Prostate gland (tissue), 2 donors: ENCODE measurements around the gene ZNF184. TPM values are rescaled to one million over a fixed set of nuclear protein-coding genes. Genes with fewer than 3 reads are reported as not detected.
"Not testable (repeated sequence)": the region's sequence is repeated elsewhere in the genome, so short reads cannot be mapped to it uniquely, and the experiment has no call there.

Experiments used
- DNase-seq: peaks from one replicate; pipeline ENCODE4 v3.0.0-alpha.2; 2019; ENCODE audit warnings: low spot score
- H3K27ac ChIP-seq, 2 donors: fragments of 200-600 bp; sonication (generic); 2 replicates each; pipeline ENCODE4 v1.5.1; 2017 to 2019
- H3K27me3 ChIP-seq: fragments of 200-600 bp; sonication (generic); replicated peaks from 2 replicates; pipeline ENCODE4 v1.5.1; 2019; ENCODE audit not compliant: insufficient read depth
- H3K36me3 ChIP-seq, 2 donors: fragments of 200-600 bp; sonication (generic); 1 replicate in 1 of 2; 2 replicates in 1 of 2; pipeline versions ENCODE4 v1.5.1 to v1.8.1; 2017 to 2019
- H3K4me1 ChIP-seq: fragments of 200-600 bp; sonication (generic); replicated peaks from 2 replicates; pipeline ENCODE4 v1.5.1; 2019
- H3K4me3 ChIP-seq, 2 donors: fragments of 200-600 bp; sonication (generic); 2 replicates each; pipeline ENCODE4 v1.5.1; 2017 to 2019
- H3K9me3 ChIP-seq: fragments of 200-600 bp; sonication (generic); 2 replicates; pipeline ENCODE4 v1.5.1; 2017
- CTCF ChIP-seq, 4 experiments: fragments of 200-600 bp in 2 of 4; fragments of 450-650 bp in 2 of 4; sonication (generic) in 2 of 4; IDR thresholded peaks; 1 replicate in 3 of 4; 2 replicates in 1 of 4; pipeline ENCODE4 v1.5.1; 2016 to 2019; ENCODE audit warnings: antibody characterized with exemption in 4 of 4, mild to moderate bottlenecking in 2 of 4, moderate library complexity in 2 of 4
- POLR2A ChIP-seq: fragments of 450-650 bp; IDR thresholded peaks from one replicate; pipeline ENCODE4 v1.6.1; 2016; ENCODE audit warnings: antibody characterized with exemption, mild to moderate bottlenecking
- POLR2AphosphoS5 ChIP-seq: sonication (generic); formaldehyde crosslinking; IDR thresholded peaks from one replicate; pipeline ENCODE4 v1.6.1; 2017; ENCODE audit warnings: antibody characterized with exemption
- WGBS: methylation state at CpG from one replicate; pipeline ENCODE4 v1.1.5; 2018; 5-methylcytosine and 5-hydroxymethylcytosine counted together
- intact Hi-C: fragments of 100-400 bp; cut with DNase I; formaldehyde crosslinking; loops from one replicate; pipeline ENCODE4 v1.14.2; 2022
- total RNA-seq, 2 donors: library from RNA; depleted of rRNA; stranded (reverse); fragments of >200 nt; gene quantifications; one replicate each; pipeline ENCODE4 v1.1.0, GENCODE V29; 2016

The ZNF184 gene
- total RNA-seq, 2 donors from 2014 or later: 6.2 to 8.2 TPM

- Histone ChIP-seq H3K4me1 (no peaks in the 10 kb centered on the region), H3K4me3 (no peak overlapping the region), H3K9me3 (no peaks in the 10 kb centered on the region), H3K27me3 (no peaks in the 10 kb centered on the region), H3K27ac (no peak overlapping the region), H3K36me3 (no peaks in the 10 kb centered on the region)
- intact Hi-C loops: no loop called here
- TF ChIP-seq CTCF (IDR thresholded peaks at IDR 0.05) (no peak), POLR2A (no peak), POLR2AphosphoS5 (no peak)
- DNase-seq: no peak
- WGBS: 74% methylated on average over 4 of the region's 4 CpGs
These were observed 46.8 kb downstream of the ZNF184 start for GRCh38 chr6:27426045-27426620.

DNA sequence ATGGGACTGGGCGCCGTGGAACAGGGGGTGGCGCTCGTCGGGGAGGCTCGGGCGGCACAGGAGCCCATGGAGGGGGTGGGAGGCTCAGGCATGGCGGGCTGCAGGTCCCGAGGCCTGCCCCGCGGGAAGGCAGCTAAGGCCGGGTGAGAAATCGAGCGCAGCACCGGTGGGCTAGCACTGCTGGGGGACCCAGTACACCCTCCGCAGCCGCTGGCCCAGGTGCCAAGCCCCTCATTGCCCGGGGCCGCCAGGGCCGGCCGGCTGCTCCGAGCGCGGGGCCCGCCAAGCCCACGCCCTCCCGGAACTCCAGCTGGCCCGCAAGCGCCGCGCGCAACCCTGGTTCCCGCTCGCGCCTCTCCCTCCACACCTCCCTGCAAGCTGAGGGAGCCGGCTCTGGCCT, 48.1 kb downstream of the ZNF184 start:
- intact Hi-C loops, H3K4me3 ChIP-seq, DNase-seq, H3K36me3 ChIP-seq, H3K27ac ChIP-seq, H3K9me3 ChIP-seq, H3K4me1 ChIP-seq, H3K27me3 ChIP-seq: not testable (repeated sequence)
- WGBS: 89% methylated on average over 35 of the region's 36 CpGs

DNA sequence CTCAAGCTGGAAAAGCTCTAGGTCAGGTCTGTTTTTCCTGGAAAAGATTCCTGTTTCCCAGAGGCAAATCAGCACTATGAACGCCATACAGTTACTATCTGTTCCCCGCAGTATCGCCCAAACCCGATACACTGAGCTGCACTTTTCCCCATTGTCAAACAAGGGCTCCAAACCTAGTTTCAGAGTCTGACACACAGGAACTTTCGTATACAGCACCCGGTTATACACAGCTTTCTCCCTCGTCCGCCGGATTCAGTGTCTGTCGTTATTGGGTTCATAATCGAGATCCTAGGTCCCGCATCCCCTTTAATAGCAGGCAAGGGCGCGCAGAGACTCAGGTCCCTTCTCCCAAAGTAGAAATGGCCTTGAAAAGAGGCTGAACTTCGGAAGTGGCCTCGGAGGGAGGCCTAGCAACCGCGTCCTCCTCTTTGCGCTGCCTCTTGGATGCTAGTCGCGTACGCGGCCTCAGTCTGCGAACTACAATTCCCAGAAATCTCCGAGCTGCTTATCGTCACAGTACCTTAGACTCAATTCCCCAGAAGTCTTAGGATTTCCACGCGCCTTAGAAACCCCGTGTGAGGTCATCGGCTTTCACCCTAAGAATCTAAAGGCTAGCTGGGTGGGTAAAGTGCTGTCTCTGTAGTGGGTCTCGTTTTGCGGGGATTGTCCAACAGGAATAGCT, 50.1 kb downstream of the ZNF184 start:
- H3K27me3 ChIP-seq: no peaks in the 10 kb centered on the region
- DNase-seq: no peak
- TF ChIP-seq POLR2A (no peak), POLR2AphosphoS5 (no peak), CTCF (IDR thresholded peaks at IDR 0.05) (no peak)
- WGBS: 62% methylated on average over 32 of the region's 32 CpGs
- no peaks in the 10 kb centered on the region for H3K4me1 ChIP-seq
- H3K27ac ChIP-seq: no peak overlapping the region
- H3K9me3 ChIP-seq: no peaks in the 10 kb centered on the region
- intact Hi-C loops: no loop called here
- no peak overlapping the region for H3K4me3 ChIP-seq
- H3K36me3 ChIP-seq: no peaks in the 10 kb centered on the region

DNA sequence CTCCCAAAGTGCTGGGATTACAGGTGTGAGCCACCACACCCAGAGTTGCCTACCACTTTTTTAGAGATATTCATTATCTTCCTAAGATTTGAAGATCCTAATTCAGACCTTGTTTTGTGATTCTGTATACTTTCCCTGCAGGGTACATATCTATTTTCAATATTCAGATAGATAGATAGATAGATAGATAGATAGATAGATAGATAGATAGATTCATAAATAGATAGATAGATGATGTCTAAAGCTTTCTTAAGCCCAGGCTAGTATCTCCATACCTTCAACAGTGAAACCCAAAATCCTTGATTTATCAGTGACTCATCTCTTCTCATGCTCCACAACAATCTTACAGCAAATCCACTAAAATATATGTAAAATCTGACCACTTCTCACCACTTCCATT, 53.5 kb downstream of the ZNF184 start:
- intact Hi-C loops: no loop called here
- Histone ChIP-seq H3K4me1 (no peaks in the 10 kb centered on the region), H3K4me3 (no peak overlapping the region), H3K27me3 (no peaks in the 10 kb centered on the region), H3K36me3 (no peaks in the 10 kb centered on the region), H3K9me3 (no peaks in the 10 kb centered on the region), H3K27ac (no peak overlapping the region)
- DNase-seq: no peak
- TF ChIP-seq POLR2A (no peak), CTCF (IDR thresholded peaks at IDR 0.05) (no peak), POLR2AphosphoS5 (no peak)

DNA sequence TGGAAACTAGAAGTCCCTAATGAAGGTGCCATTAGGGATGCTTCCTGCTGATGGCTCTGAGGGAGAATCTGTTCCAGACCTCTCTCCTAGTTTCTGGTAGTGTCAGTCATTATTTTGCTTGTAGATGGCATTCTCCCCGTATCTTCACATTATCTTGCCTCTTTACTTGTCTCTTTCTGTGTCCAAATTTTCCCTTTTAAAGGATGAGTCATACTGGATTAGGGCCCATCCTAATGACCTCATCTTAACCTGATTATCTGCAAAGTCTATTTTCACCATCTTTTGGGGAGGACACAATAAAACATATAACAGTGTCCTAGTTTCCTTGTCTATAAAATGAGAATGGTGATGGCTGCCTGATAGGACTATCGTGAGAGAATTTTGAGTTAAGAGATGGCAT, 57.0 kb downstream of the ZNF184 start:
- H3K9me3 ChIP-seq: no peaks in the 10 kb centered on the region
- DNase-seq: no peak
- intact Hi-C loops: no loop called here

More for the DNA sequence above, 57.0 kb downstream of the ZNF184 start:
- H3K36me3 ChIP-seq: no peaks in the 10 kb centered on the region
- WGBS: 61% methylated on average over 2 of the region's 2 CpGs
- no peaks in the 10 kb centered on the region for H3K4me1 ChIP-seq
- TF ChIP-seq CTCF (IDR thresholded peaks at IDR 0.05): no peak
- TF ChIP-seq POLR2AphosphoS5: no peak
- no peak for TF ChIP-seq POLR2A
- H3K27me3 ChIP-seq: no peaks in the 10 kb centered on the region
- H3K27ac ChIP-seq: no peak overlapping the region
- no peak overlapping the region for H3K4me3 ChIP-seq
